NCI-H1417 (cell line): ENCODE data around the gene CYSRT1.
A peak's percentile ranks its signal among the peaks of the same experiment; 100 is the strongest.

Experiments
- DNase-seq, 3 experiments: peaks; one replicate each; lab custom pipeline; 2025; lab: John Stamatoyannopoulos, UW

Gene CYSRT1

GRCh38 chr9:137227054-137227852 lies 2.3 kb downstream of the CYSRT1 start, which contains the start of gene RNF224:
TSS of gene RNF224 (plus strand) at chr9:137227502. CDS start at chr9:137228336, 834 bp downstream.
- peak; percentile 65 to 86 (median 76) for DNase-seq

GRCh38 chr9:137227853-137228505 lies 3.0 kb downstream of the CYSRT1 start:
- no peak for DNase-seq

- peak in 1 of 3 experiments; percentile 40 for DNase-seq
Observed at GRCh38 chr9:137228506-137228967, 3.6 kb downstream of the CYSRT1 start.

- no peak for DNase-seq
Observed at GRCh38 chr9:137228968-137229896, 4.3 kb downstream of the CYSRT1 start.

GRCh38 chr9:137229903-137230704 lies 5.1 kb downstream of the CYSRT1 start:
- DNase-seq, result no peak

GRCh38 chr9:137230705-137231371 lies 5.9 kb downstream of the CYSRT1 start, which contains the start of gene SLC34A3:
TSS of gene SLC34A3 (plus strand) at chr9:137230901. CDS start at chr9:137231703, 802 bp downstream.
- no peak for DNase-seq

GRCh38 chr9:137231372-137232039 lies 6.5 kb downstream of the CYSRT1 start:
- no peak for DNase-seq

- DNase-seq, result no peak
Observed at GRCh38 chr9:137232101-137232500, 7.1 kb downstream of the CYSRT1 start.

- DNase-seq, result no peak
Observed at GRCh38 chr9:137232510-137232909, 7.5 kb downstream of the CYSRT1 start.

- DNase-seq, result peak in 2 of 3 experiments; percentile 64 to 66
Observed at GRCh38 chr9:137233143-137233980, 8.4 kb downstream of the CYSRT1 start.

- DNase-seq, result peak in 2 of 3 experiments; percentile 53 to 71
Observed at GRCh38 chr9:137234055-137234697, 9.2 kb downstream of the CYSRT1 start.

- DNase-seq, result no peak
Observed at GRCh38 chr9:137234758-137235423, 9.9 kb downstream of the CYSRT1 start.

GRCh38 chr9:137235424-137236237 lies 10.7 kb downstream of the CYSRT1 start:
- DNase-seq, result no peak

- DNase-seq, result peak; percentile 68 to 91 (median 80)
Observed at GRCh38 chr9:137236238-137236935, 11.4 kb downstream of the CYSRT1 start.

- peak in 1 of 3 experiments; percentile 23 for DNase-seq
Observed at GRCh38 chr9:137236936-137237421, 12.0 kb downstream of the CYSRT1 start.
